GM18520 (cell line): ENCODE results near the gene PCDHGB5.
"Not testable (repeated sequence)": the region's sequence is repeated elsewhere in the genome, so short reads cannot be mapped to it uniquely, and the experiment has no call there.

ENCODE experiments used
- ATAC-seq: cut with Tn5 transposase; IDR thresholded peaks from one replicate; pipeline ENCODE4 v1.9.1; 2021; ENCODE audit not compliant: unreplicated experiment

The PCDHGB5 gene

GRCh38 chr5:141397756-141398551, at the start of gene PCDHGB5:
TSS of gene PCDHGB5 (plus strand) at chr5:141397947. CDS start at chr5:141398128, 181 bp downstream.
- ATAC-seq: not testable (repeated sequence)

GRCh38 chr5:141349917-141350619, 47.7 kb upstream of the PCDHGB5 start, which contains the start of gene PCDHGB1:
TSS of gene PCDHGB1 (plus strand) at chr5:141350099. CDS start at chr5:141350261, 162 bp downstream.
- ATAC-seq: no peak

GRCh38 chr5:141351591-141351990, 46.2 kb upstream of the PCDHGB5 start:
- no peak for ATAC-seq

GRCh38 chr5:141354900-141355469, 42.8 kb upstream of the PCDHGB5 start, which contains the start of gene PCDHGA4:
TSS of gene PCDHGA4 (plus strand) at chr5:141355021. CDS start at chr5:141355108, 87 bp downstream.
- ATAC-seq: no peak

GRCh38 chr5:141355641-141356040, 42.1 kb upstream of the PCDHGB5 start:
- ATAC-seq: no peak

- no peak for ATAC-seq
Measured at GRCh38 chr5:141356133-141356532, 41.6 kb upstream of the PCDHGB5 start.

- no peak for ATAC-seq
Measured at GRCh38 chr5:141356950-141357349, 40.8 kb upstream of the PCDHGB5 start.

- ATAC-seq: no peak
Measured at GRCh38 chr5:141359790-141360426, 37.8 kb upstream of the PCDHGB5 start, which contains the start of gene PCDHGB2. TSS of gene PCDHGB2 (plus strand) at chr5:141359994. CDS start at chr5:141360136, 142 bp downstream.

- ATAC-seq: no peak
Measured at GRCh38 chr5:141360685-141361084, 37.1 kb upstream of the PCDHGB5 start.

- no peak for ATAC-seq
Measured at GRCh38 chr5:141362719-141363118, 35.0 kb upstream of the PCDHGB5 start.

GRCh38 chr5:141363952-141364660, 33.6 kb upstream of the PCDHGB5 start, which contains the start of gene PCDHGA5:
TSS of gene PCDHGA5 (plus strand) at chr5:141364162. CDS start at chr5:141364331, 169 bp downstream.
- ATAC-seq: no peak

GRCh38 chr5:141366016-141366896, 31.5 kb upstream of the PCDHGB5 start:
- ATAC-seq: no peak

- no peak for ATAC-seq
Measured at GRCh38 chr5:141369994-141370848, 27.5 kb upstream of the PCDHGB5 start, which contains the start of gene PCDHGB3. TSS of gene PCDHGB3 (plus strand) at chr5:141370242. CDS start at chr5:141370395, 153 bp downstream.

- no peak for ATAC-seq
Measured at GRCh38 chr5:141371572-141372475, 25.9 kb upstream of the PCDHGB5 start.

- ATAC-seq: no peak
Measured at GRCh38 chr5:141373673-141374317, 24.0 kb upstream of the PCDHGB5 start, which contains the start of gene PCDHGA6. TSS of gene PCDHGA6 (plus strand) at chr5:141373891. CDS start at chr5:141374084, 193 bp downstream.

- no peak for ATAC-seq
Measured at GRCh38 chr5:141374627-141375026, 23.1 kb upstream of the PCDHGB5 start.
